NT2/D1 (cell line): ENCODE measurements around the gene ALPK3.

Experiments used
- SUZ12 ChIP-seq: IDR thresholded peaks from 2 replicates; pipeline ENCODE4 v1.6.1; 2011; ENCODE audit not compliant: insufficient read length, insufficient read depth; ENCODE audit errors: extremely low read depth
- YY1 ChIP-seq: IDR thresholded peaks from 2 replicates; pipeline ENCODE4 v1.6.1; 2011; ENCODE audit not compliant: insufficient read length, insufficient read depth
- ZNF274 ChIP-seq: IDR thresholded peaks from 2 replicates; pipeline ENCODE4 v1.6.1; 2011; ENCODE audit warnings: mild to moderate bottlenecking, low read depth, low read length

GRCh38 chr15:84822653-84823281, 5.6 kb downstream of the ALPK3 start:
- TF ChIP-seq ZNF274 = no peak
- TF ChIP-seq YY1 = no peak
- no peak for TF ChIP-seq SUZ12
